Neuronal stem cell (in vitro differentiated cells): ENCODE data around the gene C3orf62.

Experiments used
- DNase-seq: peaks from one replicate; pipeline ENCODE4 v3.0.0-alpha.2; 2013; ENCODE audit warnings: low spot score
- H2AFZ ChIP-seq: one replicate; pipeline ENCODE4 v1.6.1; 2013; ENCODE audit warnings: mild to moderate bottlenecking, low read length, inconsistent platforms
- H2AK5ac ChIP-seq: 2 replicates; pipeline ENCODE4 v1.6.1; 2013; ENCODE audit warnings: low read depth, mild to moderate bottlenecking, inconsistent platforms, low read length, moderate library complexity, mixed read lengths
- H2BK120ac ChIP-seq: 2 replicates; pipeline ENCODE4 v1.6.1; 2013; ENCODE audit warnings: low read depth, mild to moderate bottlenecking, inconsistent platforms, low read length, moderate library complexity, mixed read lengths
- H2BK12ac ChIP-seq: one replicate; pipeline ENCODE4 v1.6.1; 2013; ENCODE audit warnings: low read length, inconsistent platforms
- H2BK15ac ChIP-seq: 2 replicates; pipeline ENCODE4 v1.6.1; 2013; ENCODE audit warnings: mild to moderate bottlenecking, low read length, inconsistent platforms, mixed read lengths
- H2BK5ac ChIP-seq: one replicate; pipeline ENCODE4 v1.6.1; 2013; ENCODE audit warnings: inconsistent platforms, mild to moderate bottlenecking, low read length, moderate library complexity
- H3K14ac ChIP-seq: one replicate; pipeline ENCODE4 v1.6.1; 2013; ENCODE audit warnings: low read length, inconsistent platforms
- H3K18ac ChIP-seq: 2 replicates; pipeline ENCODE4 v1.6.1; 2013; ENCODE audit warnings: low read length, inconsistent platforms
- H3K23ac ChIP-seq: 2 replicates; pipeline ENCODE4 v1.6.1; 2013; ENCODE audit warnings: low read depth, mild to moderate bottlenecking, mixed read lengths, low read length, inconsistent platforms; ENCODE audit not compliant: poor library complexity
- H3K27ac ChIP-seq: replicated peaks from 3 replicates; pipeline ENCODE4 v1.5.1; 2013; ENCODE audit warnings: low read length, inconsistent platforms
- H3K27me3 ChIP-seq, 3 experiments: 2 replicates each; pipeline ENCODE4 v1.6.1; 2013; ENCODE audit warnings: low read length in 3 of 3, mild to moderate bottlenecking in 2 of 3, inconsistent platforms in 1 of 3, low read depth in 1 of 3, mixed read lengths in 1 of 3, moderate library complexity in 1 of 3; ENCODE audit not compliant: control insufficient read depth in 3 of 3, insufficient read depth in 3 of 3
- H3K36me3 ChIP-seq, 2 donors: replicated peaks in 1 of 2; 2 replicates each; pipeline ENCODE4 v1.6.1; 2013; ENCODE audit warnings: low read length in 2 of 2; ENCODE audit not compliant: control insufficient read depth in 2 of 2, insufficient read depth in 2 of 2
- H3K4ac ChIP-seq: 2 replicates; pipeline ENCODE4 v1.6.1; 2013; ENCODE audit warnings: inconsistent platforms, mild to moderate bottlenecking, low read length, moderate library complexity
- H3K4me1 ChIP-seq, 2 donors: 1 replicate in 1 of 2; 2 replicates in 1 of 2; pipeline ENCODE4 v1.6.1; 2013; ENCODE audit warnings: low read length in 2 of 2, low read depth in 1 of 2; ENCODE audit not compliant: control insufficient read depth in 2 of 2, insufficient read depth in 1 of 2
- H3K4me2 ChIP-seq: one replicate; pipeline ENCODE4 v1.6.1; 2013; ENCODE audit warnings: mild to moderate bottlenecking, low read length, inconsistent platforms; ENCODE audit not compliant: insufficient read depth, poor library complexity, severe bottlenecking
- H3K4me3 ChIP-seq, 2 donors: 2 replicates each; pipeline ENCODE4 v1.5.1; 2013; ENCODE audit warnings: low read length in 2 of 2, mild to moderate bottlenecking in 2 of 2, inconsistent platforms in 1 of 2, moderate library complexity in 1 of 2
- H3K79me1 ChIP-seq: one replicate; pipeline ENCODE4 v1.6.1; 2013; ENCODE audit warnings: low read depth, mild to moderate bottlenecking, inconsistent platforms, low read length, moderate library complexity
- H3K9ac ChIP-seq: one replicate; pipeline ENCODE4 v1.6.1; 2013; ENCODE audit warnings: mild to moderate bottlenecking, low read depth, low read length, inconsistent platforms; ENCODE audit not compliant: poor library complexity
- H3K9me3 ChIP-seq, 2 donors: replicated peaks in 1 of 2; 2 replicates each; pipeline versions ENCODE3 to v1.6.1; 2013; ENCODE audit warnings: low read length in 2 of 2, mild to moderate bottlenecking in 2 of 2, inconsistent platforms in 1 of 2, low read depth in 1 of 2, mixed read lengths in 1 of 2, moderate library complexity in 1 of 2; ENCODE audit not compliant: control insufficient read depth in 2 of 2, insufficient read depth in 1 of 2
- H4K8ac ChIP-seq: one replicate; pipeline ENCODE4 v1.6.1; 2013; ENCODE audit warnings: low read depth, mild to moderate bottlenecking, inconsistent platforms, low read length, moderate library complexity
- H4K91ac ChIP-seq: one replicate; pipeline ENCODE4 v1.6.1; 2013; ENCODE audit warnings: low read length, low read depth, mild to moderate bottlenecking, inconsistent platforms; ENCODE audit not compliant: poor library complexity
- WGBS, 2 donors: extraction: QIAGEN DNeasy Blood & Tissue Kit; methylation state at CpG; one replicate each; pipeline ENCODE4 v1.1.7; 2013; ENCODE audit warnings: missing lambda C conversion rate in 2 of 2, mixed read lengths in 1 of 2; ENCODE audit not compliant: insufficient read length in 2 of 2, insufficient replicate concordance in 1 of 2; ENCODE audit errors: extremely low coverage in 2 of 2; 5-methylcytosine and 5-hydroxymethylcytosine counted together

Gene C3orf62

DNA sequence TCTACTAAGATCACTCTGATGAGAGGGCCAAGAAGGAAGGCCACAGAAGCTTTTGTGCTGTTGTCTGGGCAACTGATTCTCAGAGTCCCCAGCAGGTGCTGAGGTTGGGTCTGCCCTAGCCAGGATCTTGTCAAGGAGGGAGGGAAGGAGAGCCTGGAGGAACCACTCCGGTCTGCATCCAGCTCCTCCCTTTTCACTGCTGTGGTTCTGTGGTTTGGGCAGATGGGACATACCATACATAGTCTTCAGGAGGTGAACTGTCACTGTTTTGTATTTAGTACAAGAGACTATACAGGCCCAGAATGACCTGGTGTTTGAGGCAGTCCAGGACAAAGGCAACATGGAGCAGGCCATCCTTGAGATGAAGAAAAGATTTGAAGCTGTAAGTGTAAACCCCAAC lies 21.9 kb downstream of the C3orf62 start:
- Histone ChIP-seq H3K27me3 (no peaks in the 10 kb centered on the region), H2AFZ (peak overlapping the region; percentile 58), H3K4me3 (no peak overlapping the region), H3K23ac (no peak overlapping the region), H3K18ac (peak overlapping the region; percentile 2), H3K14ac (no peak overlapping the region), H3K27ac (no peak overlapping the region), H4K91ac (no peak overlapping the region), H3K4me2 (no peak overlapping the region), H3K79me1 (no peaks in the 10 kb centered on the region), H4K8ac (no peak overlapping the region), H3K36me3 (no peaks in the 10 kb centered on the region), H2BK15ac (no peak overlapping the region), H3K4ac (no peak overlapping the region), H3K4me1 (peaks cover 2 to 12% of the 10 kb centered on the region in 2 donors), H2BK120ac (no peak overlapping the region), H2AK5ac (no peak overlapping the region), H3K9me3 (no peaks in the 10 kb centered on the region), H2BK5ac (no peak overlapping the region), H2BK12ac (no peak overlapping the region), H3K9ac (no peak overlapping the region)
- WGBS, 2 donors: no CpG with 5 or more reads among the region's 1 CpG
- DNase-seq: no peak

DNA sequence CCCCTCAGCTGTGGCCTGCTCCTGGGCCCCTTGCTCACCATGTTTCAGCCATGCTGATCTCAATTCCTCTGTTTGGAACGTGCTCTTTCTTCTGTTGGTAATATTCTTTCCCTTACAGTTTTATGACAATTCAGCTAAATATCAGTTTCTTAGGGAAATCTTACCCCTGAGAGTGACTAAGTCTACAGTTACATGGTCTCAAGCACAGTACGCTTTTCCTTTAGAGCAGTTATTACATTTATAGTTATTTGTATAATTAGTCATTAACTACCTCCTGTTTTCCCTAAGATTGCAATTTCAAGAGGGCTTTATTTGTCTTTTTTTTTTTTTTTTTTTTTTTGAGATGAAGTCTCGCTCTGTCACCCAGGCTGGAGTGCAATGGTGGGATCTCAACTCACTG lies 23.5 kb downstream of the C3orf62 start:
- no peak overlapping the region for H3K4me3 ChIP-seq
- no peak overlapping the region for H2BK5ac ChIP-seq
- peak overlapping the region; percentile 77 for H2AFZ ChIP-seq
- H2BK15ac ChIP-seq: no peak overlapping the region
- no peak for DNase-seq
- H3K23ac ChIP-seq: no peak overlapping the region
- no peak overlapping the region for H4K91ac ChIP-seq
- no peak overlapping the region for H2BK12ac ChIP-seq
- H3K9me3 ChIP-seq: no peaks in the 10 kb centered on the region
- H3K9ac ChIP-seq: no peak overlapping the region
- H3K4ac ChIP-seq: no peak overlapping the region
- no peak overlapping the region for H3K27ac ChIP-seq
- H4K8ac ChIP-seq: no peak overlapping the region
- no peaks in the 10 kb centered on the region for H3K79me1 ChIP-seq
- no peak overlapping the region for H3K18ac ChIP-seq
- no peak overlapping the region for H3K4me2 ChIP-seq
- no peaks in the 10 kb centered on the region for H3K36me3 ChIP-seq
- no CpG with 5 or more reads among the region's 3 CpGs for WGBS, 2 donors
- H3K14ac ChIP-seq: no peak overlapping the region
- no peaks in the 10 kb centered on the region for H3K27me3 ChIP-seq
- peaks cover 2 to 13% of the 10 kb centered on the region in 2 donors for H3K4me1 ChIP-seq
- H2AK5ac ChIP-seq: no peak overlapping the region
- no peak overlapping the region for H2BK120ac ChIP-seq

DNA sequence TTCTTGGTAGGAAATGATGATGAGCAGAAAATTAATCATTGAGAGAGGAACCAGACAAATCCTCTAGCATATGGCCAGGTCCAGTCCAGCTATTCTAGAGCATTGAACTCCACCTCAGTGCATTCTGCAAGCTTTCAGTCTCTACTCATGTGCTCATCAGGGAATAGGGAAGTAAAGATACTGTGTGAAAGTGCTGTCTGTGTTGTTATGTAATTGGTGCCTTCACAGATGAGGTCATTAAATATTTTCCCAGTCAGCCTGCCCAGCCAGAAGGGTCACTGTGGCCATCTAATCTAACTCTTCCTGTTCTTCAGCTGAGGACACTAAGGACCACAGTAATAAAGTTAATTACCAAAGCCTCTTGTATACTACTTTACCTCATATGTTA lies 28.2 kb downstream of the C3orf62 start:
- Histone ChIP-seq H4K8ac (no peak overlapping the region), H3K9me3 (no peaks in the 10 kb centered on the region), H2BK5ac (no peak overlapping the region), H3K27me3 (no peaks in the 10 kb centered on the region), H2BK15ac (no peak overlapping the region), H3K14ac (no peak overlapping the region), H3K79me1 (no peaks in the 10 kb centered on the region), H3K4me1 (peaks cover 0 to 8% of the 10 kb centered on the region in 2 donors), H2BK12ac (no peak overlapping the region), H2BK120ac (no peak overlapping the region), H3K18ac (no peak overlapping the region), H3K23ac (no peak overlapping the region), H2AFZ (no peak overlapping the region), H3K4ac (no peak overlapping the region), H3K27ac (no peak overlapping the region), H3K9ac (no peak overlapping the region), H2AK5ac (no peak overlapping the region), H4K91ac (no peak overlapping the region), H3K4me2 (no peak overlapping the region), H3K4me3 (no peak overlapping the region), H3K36me3 (no peaks in the 10 kb centered on the region)
- DNase-seq: no peak

DNA sequence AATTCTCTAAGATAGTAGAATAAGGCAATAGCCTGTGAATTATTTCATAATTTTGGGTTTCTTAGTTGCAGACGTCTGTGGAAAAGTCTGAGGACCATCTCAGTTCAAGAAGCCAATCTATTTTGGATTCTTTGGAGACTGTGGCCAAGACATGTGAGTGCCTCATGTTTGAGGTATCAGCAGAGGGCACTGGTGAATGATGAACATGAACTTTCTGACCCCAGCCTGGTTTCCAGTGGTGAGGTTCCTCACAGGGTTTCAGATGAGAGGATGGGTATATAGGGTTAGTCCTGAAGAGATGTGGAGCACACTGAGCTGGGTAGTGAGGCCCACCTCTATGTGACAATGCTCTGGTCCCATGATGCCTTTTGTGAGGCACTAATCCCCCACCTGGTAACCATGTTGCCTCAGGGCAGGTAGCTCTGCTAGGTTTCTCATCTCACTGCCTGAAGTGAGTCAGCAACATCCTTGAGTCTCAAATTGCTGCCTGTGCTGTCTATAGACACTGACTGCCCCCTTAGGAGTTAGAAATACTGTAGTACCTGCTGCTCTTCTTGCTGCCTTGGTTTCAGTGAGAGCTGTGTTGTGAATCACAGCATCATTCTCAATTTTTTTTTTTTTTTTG lies 32.3 kb downstream of the C3orf62 start:
- no peaks in the 10 kb centered on the region for H3K36me3 ChIP-seq
- H4K91ac ChIP-seq: no peak overlapping the region
- no peaks in the 10 kb centered on the region for H3K27me3 ChIP-seq
- no peaks in the 10 kb centered on the region for H3K79me1 ChIP-seq
- H3K9me3 ChIP-seq: no peaks in the 10 kb centered on the region
- no peak overlapping the region for H3K14ac ChIP-seq
- no peak overlapping the region for H2BK12ac ChIP-seq
- H3K4me2 ChIP-seq: no peak overlapping the region
- H2BK120ac ChIP-seq: no peak overlapping the region
- H3K18ac ChIP-seq: no peak overlapping the region
- no peak overlapping the region for H2BK5ac ChIP-seq
- no peak overlapping the region for H3K27ac ChIP-seq
- no peak overlapping the region for H3K9ac ChIP-seq
- no peak overlapping the region for H3K4me3 ChIP-seq
- WGBS, 2 donors: no CpG with 5 or more reads among the region's 1 CpG
- H3K23ac ChIP-seq: no peak overlapping the region
- no peak overlapping the region for H2BK15ac ChIP-seq
- H4K8ac ChIP-seq: no peak overlapping the region
- DNase-seq: no peak
- H2AFZ ChIP-seq: no peak overlapping the region
- H3K4me1 ChIP-seq: no peaks in the 10 kb centered on the region
- H3K4ac ChIP-seq: no peak overlapping the region
- H2AK5ac ChIP-seq: no peak overlapping the region
